HL-60/S4 treated with retinoic acid at 250 ng/mL for 4 days and 3 days (cell line): ENCODE measurements around the gene BAHCC1.

ENCODE experiments used
- in situ Hi-C: fragments of 300-500 bp; cut with MboI; formaldehyde crosslinking; loops from 2 replicates; pipeline ENCODE4 v1.7.0; 2022; ENCODE audit warnings: low sequenced_read_pairs

The BAHCC1 gene

GRCh38 chr17:81366648-81367047 lies 28.6 kb upstream of the BAHCC1 start:
- in situ Hi-C loops: no loop called here

- in situ Hi-C loops: no loop called here
Measured at GRCh38 chr17:81367171-81367570, 28.1 kb upstream of the BAHCC1 start.

GRCh38 chr17:81368161-81369022 lies 26.9 kb upstream of the BAHCC1 start:
- in situ Hi-C loops: no loop called here

GRCh38 chr17:81370294-81370693 lies 25.0 kb upstream of the BAHCC1 start:
- in situ Hi-C loops: no loop called here

- in situ Hi-C loops: no loop called here
Measured at GRCh38 chr17:81371910-81372760, 23.1 kb upstream of the BAHCC1 start.

GRCh38 chr17:81373536-81374160 lies 21.6 kb upstream of the BAHCC1 start:
- in situ Hi-C loops: no loop called here

GRCh38 chr17:81374890-81375289 lies 20.4 kb upstream of the BAHCC1 start:
- in situ Hi-C loops: no loop called here

- in situ Hi-C loops: no loop called here
Measured at GRCh38 chr17:81376946-81377714, 18.1 kb upstream of the BAHCC1 start.

GRCh38 chr17:81378941-81379511 lies 16.2 kb upstream of the BAHCC1 start:
- in situ Hi-C loops: no loop called here

GRCh38 chr17:81379523-81379942 lies 15.7 kb upstream of the BAHCC1 start:
- in situ Hi-C loops: no loop called here

GRCh38 chr17:81380131-81380530 lies 15.1 kb upstream of the BAHCC1 start:
- in situ Hi-C loops: no loop called here

GRCh38 chr17:81380666-81381518 lies 14.4 kb upstream of the BAHCC1 start:
- in situ Hi-C loops: no loop called here

GRCh38 chr17:81381632-81382577 lies 13.4 kb upstream of the BAHCC1 start:
- in situ Hi-C loops: no loop called here

- in situ Hi-C loops: no loop called here
Measured at GRCh38 chr17:81382851-81383250, 12.4 kb upstream of the BAHCC1 start.

GRCh38 chr17:81383504-81384421 lies 11.5 kb upstream of the BAHCC1 start:
- in situ Hi-C loops: no loop called here

GRCh38 chr17:81384929-81385319 lies 10.3 kb upstream of the BAHCC1 start:
- in situ Hi-C loops: no loop called here
